Kidney (tissue), 14 donors: ENCODE measurements around the gene SYNDIG1. TPM values are rescaled to one million over a fixed set of nuclear protein-coding genes. Genes with fewer than 3 reads are reported as not detected.

Source experiments
- DNase-seq, 5 donors: peaks; one replicate each; pipeline ENCODE4 v3.0.0-alpha.2; 2013 to 2020
- FAIRE-seq: peaks from 2 replicates; lab custom pipeline; 2012; peaks lifted over from hg19 to GRCh38; lab: Jason Lieb, UNC
- H3K27ac ChIP-seq, 2 donors: one replicate each; pipeline ENCODE4 v1.7.0; 2013; ENCODE audit warnings: low read depth in 2 of 2, low read length in 2 of 2, inconsistent platforms in 1 of 2
- H3K27me3 ChIP-seq: one replicate; pipeline ENCODE4 v1.7.1; 2013; ENCODE audit warnings: low read length, inconsistent platforms; ENCODE audit not compliant: control insufficient read depth, insufficient read depth
- H3K36me3 ChIP-seq, 3 donors: one replicate each; pipeline versions ENCODE4 v1.7.0 to v1.7.1; 2013; ENCODE audit warnings: low read length in 3 of 3, control low read depth in 1 of 3, inconsistent platforms in 1 of 3; ENCODE audit not compliant: insufficient read depth in 3 of 3, control insufficient read depth in 2 of 3
- H3K4me1 ChIP-seq, 3 donors: one replicate each; pipeline versions ENCODE4 v1.7.0 to v1.7.1; 2013; ENCODE audit warnings: low read length in 3 of 3, inconsistent platforms in 1 of 3, low read depth in 1 of 3; ENCODE audit not compliant: control insufficient read depth in 2 of 3, insufficient read depth in 2 of 3
- H3K4me3 ChIP-seq, 3 donors: one replicate each; pipeline versions ENCODE4 v1.7.0 to v1.8.1; 2013; ENCODE audit warnings: low read length in 3 of 3, control low read depth in 1 of 3, inconsistent platforms in 1 of 3
- H3K9ac ChIP-seq, 3 donors: one replicate each; pipeline versions ENCODE4 v1.7.0 to v1.7.1; 2013; ENCODE audit warnings: low read length in 3 of 3, control low read depth in 1 of 3, inconsistent platforms in 1 of 3
- H3K9me3 ChIP-seq, 3 donors: one replicate each; pipeline versions ENCODE4 v1.7.0 to v1.7.1; 2013; ENCODE audit warnings: low read length in 3 of 3, control low read depth in 1 of 3, inconsistent platforms in 1 of 3; ENCODE audit not compliant: control insufficient read depth in 2 of 3, insufficient read depth in 1 of 3
- CTCF ChIP-seq: IDR thresholded peaks from 3 replicates; pipeline ENCODE4 v1.5.1; 2012; ENCODE audit warnings: mild to moderate bottlenecking, moderate library complexity, borderline replicate concordance; ENCODE audit not compliant: insufficient read depth; ENCODE audit errors: extremely low read depth
- intact Hi-C: fragments of 100-400 bp; cut with DNase I; formaldehyde crosslinking; loops from one replicate; pipeline ENCODE4 v1.11.1; 2022
- polyA plus RNA-seq: library from polyadenylated mRNA; stranded (reverse); fragments of 350-450 nt; fragmentation: Illumina TruSeq; extraction: RNeasy Lipid Tissue Mini Kit (QIAGEN cat#74804); gene quantifications from one replicate; pipeline ENCODE4 v1.2.3, GENCODE V29; 2014; ENCODE audit warnings: low read depth, low replicate concordance; ENCODE audit not compliant: insufficient read depth
- total RNA-seq: library from RNA; stranded (reverse); fragmentation: NEBNext Ultra II Directional; extraction: Animal tissue kit (Norgen Biotek cat#: 25700); gene quantifications from one replicate; pipeline ENCODE4 v1.2.1, GENCODE V29; 2021
- donor health status: control.
- donor health status: control.
- donor health status: control.
- donor health status: control.
- donor health status: control.
- donor health status: DM: yes; HTN: yes; CAD: no.
- donor health status: Normal renal cell carcinoma (clear cell type).

Gene SYNDIG1
- total and polyA plus RNA-seq, 2 donors from 2014 or later: 5.4 to 8.2 TPM

DNA sequence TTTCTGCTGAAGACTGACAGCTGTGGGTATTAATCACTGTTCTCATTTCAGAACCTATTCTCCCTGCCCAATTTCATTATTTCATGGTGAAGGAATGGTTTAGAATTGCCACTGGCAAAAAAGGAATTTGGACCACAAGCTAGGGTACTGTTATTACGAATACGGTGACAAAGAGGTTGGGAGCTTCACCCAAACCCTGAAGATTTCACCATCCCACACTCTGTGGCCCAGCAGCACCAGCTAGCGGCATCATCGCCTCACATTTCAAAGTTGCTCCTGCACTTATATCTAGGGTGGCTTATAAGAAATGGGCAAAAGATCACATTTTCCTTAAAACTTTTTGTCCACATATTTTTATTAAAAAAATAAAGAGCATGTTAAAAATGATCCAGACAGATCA is 236.1 kb downstream of the SYNDIG1 start:
- H3K9ac ChIP-seq: no peak overlapping the region
- no peak overlapping the region for H3K27ac ChIP-seq
- TF ChIP-seq CTCF: no peak
- intact Hi-C loops: no loop called here
- no peak for DNase-seq
- no peak for FAIRE-seq
- H3K4me3 ChIP-seq: no peak overlapping the region
- H3K9me3 ChIP-seq: no peaks in the 10 kb centered on the region
- peaks cover 0 to 2% (median 0%) of the 10 kb centered on the region in 3 donors for H3K4me1 ChIP-seq
- H3K27me3 ChIP-seq: no peaks in the 10 kb centered on the region
- H3K36me3 ChIP-seq: no peaks in the 10 kb centered on the region

DNA sequence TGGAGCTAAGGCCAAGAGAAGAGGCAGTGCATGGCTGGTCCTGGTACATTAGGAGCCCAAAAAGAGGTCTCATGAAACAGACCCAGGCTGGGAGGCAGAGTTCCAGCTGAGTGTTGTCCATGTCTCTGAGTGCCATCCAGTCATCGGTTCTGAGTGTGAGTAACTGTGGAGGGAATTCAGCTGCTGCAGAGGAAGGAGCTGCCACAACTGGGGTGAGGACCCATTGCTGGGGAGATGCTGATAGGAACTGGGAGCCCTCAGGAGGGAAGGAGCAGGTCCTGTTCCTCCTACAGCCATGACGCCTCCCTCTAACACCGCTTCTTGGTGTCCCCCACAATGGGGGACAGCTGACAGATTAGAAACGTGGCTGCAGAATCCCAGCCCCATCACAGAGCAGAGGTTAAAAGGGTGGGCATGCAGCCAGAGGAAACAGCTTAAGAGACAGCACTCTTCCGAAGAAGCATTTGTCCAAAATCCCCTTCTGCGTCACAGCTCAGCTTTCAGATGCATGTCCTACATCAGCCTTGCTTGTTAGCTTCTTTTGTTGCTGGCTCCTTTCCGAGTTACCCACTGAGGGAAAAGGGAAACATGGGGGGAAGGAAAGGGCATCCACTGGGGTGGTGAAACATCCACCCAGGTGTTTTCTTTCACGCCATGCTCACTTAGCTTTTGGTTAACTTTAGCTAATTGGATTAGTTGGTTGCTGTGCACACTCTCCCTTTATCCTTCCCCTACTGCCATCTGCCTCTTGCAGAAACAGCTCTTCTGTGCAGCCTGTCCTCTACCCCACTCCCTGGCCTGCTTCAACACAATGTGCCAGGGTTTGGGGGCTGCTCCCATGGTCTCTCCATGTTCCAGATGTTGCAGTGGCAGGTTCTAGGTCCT is 239.2 kb downstream of the SYNDIG1 start:
- no peak for FAIRE-seq
- intact Hi-C loops: no loop called here
- peak in 3 of 5 donors; percentile 43 to 71 (median 50) for DNase-seq
- no peak overlapping the region for H3K4me3 ChIP-seq
- H3K4me1 ChIP-seq: peaks cover 0 to 2% (median 0%) of the 10 kb centered on the region in 3 donors
- no peak for TF ChIP-seq CTCF
- no peaks in the 10 kb centered on the region for H3K9me3 ChIP-seq
- H3K27me3 ChIP-seq: no peaks in the 10 kb centered on the region
- H3K27ac ChIP-seq: no peak overlapping the region
- H3K9ac ChIP-seq: no peak overlapping the region
- no peaks in the 10 kb centered on the region for H3K36me3 ChIP-seq
